Right lobe of liver (tissue), 6 donors: ENCODE results near the gene ZNF790. TPM values are rescaled to one million over a fixed set of nuclear protein-coding genes. Genes with fewer than 3 reads are reported as not detected.
"Not testable (repeated sequence)": the region's sequence is repeated elsewhere in the genome, so short reads cannot be mapped to it uniquely, and the experiment has no call there.

Source experiments
- ATAC-seq, 4 donors: fragments of 200-7000 bp; cut with Tn5 transposase; one replicate each; pipeline ENCODE4 v1.9.1; 2020; ENCODE audit warnings: mild to moderate bottlenecking in 4 of 4, moderate library complexity in 4 of 4
- DNase-seq, 3 donors: peaks; one replicate each; pipeline ENCODE4 v3.0.0-alpha.2; 2020
- H3K27ac ChIP-seq, 3 donors: fragments of 200-600 bp; one replicate each; pipeline ENCODE4 v1.8.0; 2022
- H3K27me3 ChIP-seq, 2 donors: fragments of 200-600 bp; one replicate each; pipeline ENCODE4 v1.8.0; 2022
- H3K36me3 ChIP-seq, 4 donors: fragments of 200-600 bp; sonication (generic) in 1 of 4; one replicate each; pipeline versions ENCODE4 v1.5.1 to v1.8.0; 2017 to 2022; ENCODE audit warnings: control low read depth in 1 of 4
- H3K4me1 ChIP-seq, 4 donors: fragments of 200-600 bp; sonication (generic) in 1 of 4; one replicate each; pipeline versions ENCODE4 v1.5.1 to v1.8.0; 2017 to 2022; ENCODE audit warnings: control low read depth in 1 of 4
- H3K4me3 ChIP-seq, 3 donors: fragments of 200-600 bp; one replicate each; pipeline ENCODE4 v1.8.0; 2022
- H3K9me3 ChIP-seq, 4 donors: fragments of 200-600 bp; sonication (generic) in 1 of 4; one replicate each; pipeline versions ENCODE4 v1.5.1 to v1.8.0; 2017 to 2022; ENCODE audit warnings: control low read depth in 1 of 4
- POLR2A ChIP-seq: fragments of 450-650 bp; IDR thresholded peaks from one replicate; pipeline ENCODE4 v1.6.1; 2017; ENCODE audit warnings: antibody characterized with exemption, mild to moderate bottlenecking
- WGBS: methylation state at CpG from one replicate; pipeline ENCODE4 v1.1.6; 2018; ENCODE audit warnings: low coverage, low lambda C conversion rate; ENCODE audit not compliant: insufficient coverage; ENCODE audit errors: missing lambda C conversion rate; 5-methylcytosine and 5-hydroxymethylcytosine counted together
- intact Hi-C, 2 donors: fragments of 100-400 bp; cut with DNase I; formaldehyde crosslinking; loops; one replicate each; pipeline versions ENCODE4 v1.11.2 to v1.14.1; 2022
- total RNA-seq, 6 experiments: library from RNA; depleted of rRNA in 2 of 6; stranded (reverse); fragments of >200 nt in 2 of 6; fragmentation: NEBNext Ultra II Directional in 3 of 6; extraction: Animal tissue kit (Norgen Biotek cat#: 25700) in 3 of 6; gene quantifications; one replicate each; pipeline versions ENCODE4 v1.1.0 to v1.2.4, GENCODE V29; 2016 to 2023
- TF ChIP-seq, protein P1 (sequence below), 4 donors: fragments of 200-600 bp in 3 of 4; fragments of 450-650 bp in 1 of 4; IDR thresholded peaks; one replicate each; pipeline versions ENCODE4 v1.5.1 to v1.8.0; 2016 to 2022; ENCODE audit warnings: antibody characterized with exemption in 4 of 4, mild to moderate bottlenecking in 2 of 4
- donor health status: DM: no; HTN: yes; CAD: no.
- donor health status: DM: no; HTN: no; CAD: no.
- donor health status: DM: no; HTN: no; CAD: no.
- donor health status: DM: no; HTN: yes; CAD: no.
- donor health status: DM: no; HTN: yes; CAD: no.

The ZNF790 gene
- total RNA-seq, 6 experiments from 2014 or later = 3.7 to 6.4 (median 5.5) TPM

- H3K4me1 ChIP-seq, H3K27me3 ChIP-seq, H3K4me3 ChIP-seq, intact Hi-C loops, H3K9me3 ChIP-seq, H3K27ac ChIP-seq, H3K36me3 ChIP-seq: not testable (repeated sequence)
- ATAC-seq (peak; percentile 77 to 88 (median 84)), DNase-seq (peak in 1 of 3 donors; percentile 24)
- WGBS = 9% methylated on average over 30 of the region's 34 CpGs
- TF ChIP-seq, protein P1, sequence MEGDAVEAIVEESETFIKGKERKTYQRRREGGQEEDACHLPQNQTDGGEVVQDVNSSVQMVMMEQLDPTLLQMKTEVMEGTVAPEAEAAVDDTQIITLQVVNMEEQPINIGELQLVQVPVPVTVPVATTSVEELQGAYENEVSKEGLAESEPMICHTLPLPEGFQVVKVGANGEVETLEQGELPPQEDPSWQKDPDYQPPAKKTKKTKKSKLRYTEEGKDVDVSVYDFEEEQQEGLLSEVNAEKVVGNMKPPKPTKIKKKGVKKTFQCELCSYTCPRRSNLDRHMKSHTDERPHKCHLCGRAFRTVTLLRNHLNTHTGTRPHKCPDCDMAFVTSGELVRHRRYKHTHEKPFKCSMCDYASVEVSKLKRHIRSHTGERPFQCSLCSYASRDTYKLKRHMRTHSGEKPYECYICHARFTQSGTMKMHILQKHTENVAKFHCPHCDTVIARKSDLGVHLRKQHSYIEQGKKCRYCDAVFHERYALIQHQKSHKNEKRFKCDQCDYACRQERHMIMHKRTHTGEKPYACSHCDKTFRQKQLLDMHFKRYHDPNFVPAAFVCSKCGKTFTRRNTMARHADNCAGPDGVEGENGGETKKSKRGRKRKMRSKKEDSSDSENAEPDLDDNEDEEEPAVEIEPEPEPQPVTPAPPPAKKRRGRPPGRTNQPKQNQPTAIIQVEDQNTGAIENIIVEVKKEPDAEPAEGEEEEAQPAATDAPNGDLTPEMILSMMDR (IDR thresholded peaks at IDR 0.05) = peak in 1 of 4 donors; percentile 6
Observed at GRCh38 chr19:36791420-36792141, 46.6 kb downstream of the ZNF790 start.

DNA sequence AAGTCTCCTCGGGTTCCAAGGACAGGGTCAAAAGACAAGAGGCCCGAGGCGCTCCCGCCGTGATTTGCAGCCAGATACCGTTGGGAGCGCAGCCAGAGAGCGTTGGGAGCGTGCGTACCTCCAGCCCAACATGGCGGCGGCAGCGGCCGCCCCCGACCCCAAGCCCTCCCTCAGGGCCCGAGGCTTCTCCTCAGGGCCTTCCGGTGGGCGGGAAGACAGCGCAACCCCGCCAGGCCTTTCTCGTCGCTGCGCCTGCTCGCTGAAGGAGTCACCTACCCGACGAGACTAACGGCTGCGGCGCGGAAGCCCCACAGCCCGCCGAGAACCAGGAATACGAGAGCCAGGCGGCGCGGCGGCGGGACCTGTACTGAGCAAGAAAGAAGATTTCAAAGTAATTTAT lies 62.4 kb downstream of the ZNF790 start:
- H3K27me3 ChIP-seq = no peaks in the 10 kb centered on the region
- H3K4me3 ChIP-seq = peak overlapping the region in 1 of 3 donors; percentile 4
- WGBS = 24% methylated on average over 9 of the region's 38 CpGs
- peak in 1 of 3 donors; percentile 35 for DNase-seq
- TF ChIP-seq, protein P1 (IDR thresholded peaks at IDR 0.05) = no peak
- TF ChIP-seq POLR2A = no peak
- no peak overlapping the region for H3K27ac ChIP-seq
- peaks cover 0 to 10% (median 2%) of the 10 kb centered on the region in 4 donors for H3K4me1 ChIP-seq
- intact Hi-C loops = loop anchor here in 1 of 2 donors (10.0 kb wide), 1 partner anchor 69 kb away; no protein-coding TSS in a partner anchor
- H3K9me3 ChIP-seq = peaks cover 0 to 13% (median 0%) of the 10 kb centered on the region in 4 donors
- ATAC-seq = peak in 2 of 4 donors; percentile 34 to 57
- no peaks in the 10 kb centered on the region for H3K36me3 ChIP-seq

DNA sequence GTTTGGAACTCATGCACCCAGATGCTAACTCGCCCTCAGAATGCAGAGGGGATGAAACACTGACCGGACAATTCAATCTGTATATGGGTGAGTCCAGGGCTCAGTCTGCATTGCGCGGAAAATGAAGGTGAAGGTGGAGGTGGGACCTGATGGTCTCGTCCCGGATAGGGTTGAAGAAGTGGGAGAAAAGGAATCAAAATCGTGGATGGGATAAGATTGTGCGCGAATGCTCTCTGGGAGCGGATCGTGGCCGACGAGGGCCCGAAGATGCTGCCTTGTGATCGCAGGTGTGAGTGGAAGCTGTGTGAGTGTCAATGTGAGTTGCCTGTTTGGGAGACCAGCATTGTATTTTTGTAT lies 65.0 kb downstream of the ZNF790 start:
- peaks cover 0 to 9% (median 0%) of the 10 kb centered on the region in 4 donors for H3K9me3 ChIP-seq
- no peak overlapping the region for H3K27ac ChIP-seq
- peak overlapping the region; percentile 64 to 88 (median 70) for H3K4me3 ChIP-seq
- intact Hi-C loops = loop anchor here in 1 of 2 donors (10.0 kb wide), 1 partner anchor 72 kb away; no protein-coding TSS in a partner anchor
- no peak for TF ChIP-seq POLR2A
- TF ChIP-seq, protein P1 (IDR thresholded peaks at IDR 0.05) = no peak
- no peaks in the 10 kb centered on the region for H3K27me3 ChIP-seq
- no peak for DNase-seq
- no peak for ATAC-seq
- H3K36me3 ChIP-seq = no peaks in the 10 kb centered on the region
- H3K4me1 ChIP-seq = peaks cover 0 to 10% (median 2%) of the 10 kb centered on the region in 4 donors
- WGBS = 3% methylated on average over 14 of the region's 15 CpGs

- H3K9me3 ChIP-seq = peaks cover 0 to 12% (median 0%) of the 10 kb centered on the region in 4 donors
- intact Hi-C loops = loop anchor here in 1 of 2 donors (10.0 kb wide), 1 partner anchor 72 kb away; no protein-coding TSS in a partner anchor
- TF ChIP-seq POLR2A = peak; percentile 37
- TF ChIP-seq, protein P1 (IDR thresholded peaks at IDR 0.05) = no peak
Observed at GRCh38 chr19:36772311-36773222, 65.6 kb downstream of the ZNF790 start, which contains the start of gene ZNF850. Gene ZNF850 (minus strand): TSS chr19:36772807. CDS start chr19:36762606, 10,201 bp downstream.

More at GRCh38 chr19:36772311-36773222, 65.6 kb downstream of the ZNF790 start, which contains the start of gene ZNF850:
- H3K4me1 ChIP-seq = peaks cover 0 to 10% (median 2%) of the 10 kb centered on the region in 4 donors
- H3K4me3 ChIP-seq = peak within 1 kb of the TSS; percentile 64 to 88 (median 70)
- peak; percentile 95 to 97 (median 96) for DNase-seq
- no peaks in the 10 kb centered on the region for H3K36me3 ChIP-seq
- peak within 1 kb of the TSS; percentile 50 to 77 (median 63) for H3K27ac ChIP-seq
- no peaks in the 10 kb centered on the region for H3K27me3 ChIP-seq
- peak; percentile 94 to 98 (median 96) for ATAC-seq
- 1% methylated on average over 22 of the region's 57 CpGs for WGBS
